Endothelial cell of umbilical vein (primary cell): ENCODE data around the gene PITPNM2. TPM values are rescaled to one million over a fixed set of nuclear protein-coding genes. Genes with fewer than 3 reads are reported as not detected.

Experiments used
- BruUV-seq: library from RNA; stranded (reverse); fragments of 400-500 nt; replicated peaks from 2 replicates; lab custom pipeline; 2021; lab: Mats Ljungman, UMichigan
- CTCF ChIA-PET: fragments of 300-600, 350-600 bp; sonication (Branson Sonifier 250); formaldehyde crosslinking; loops from one replicate; lab custom pipeline; 2021; ENCODE audit warnings: antibody characterized with exemption, inconsistent platforms; lab: Charles Lee
- POLR2A ChIA-PET: fragments of 300-600, 350-600 bp; sonication (Branson Sonifier 250); formaldehyde crosslinking; loops from one replicate; lab custom pipeline; 2021; ENCODE audit warnings: antibody characterized with exemption, inconsistent platforms; lab: Charles Lee
- DNase-seq: peaks from one replicate; pipeline ENCODE4 v3.0.0-alpha.2; 2011; ENCODE audit warnings: low read depth, low spot score
- FAIRE-seq: peaks from 2 replicates; lab custom pipeline; 2011; peaks lifted over from hg19 to GRCh38; lab: Jason Lieb, UNC
- H2AFZ ChIP-seq: 2 replicates; pipeline ENCODE4 v1.6.0; 2012; ENCODE audit warnings: low read depth, low read length, control low read depth, inconsistent platforms
- H3K27ac ChIP-seq: 2 replicates; pipeline ENCODE4 v1.5.1; 2011; ENCODE audit warnings: low read depth, mild to moderate bottlenecking, control low read depth, low read length, moderate library complexity; ENCODE audit not compliant: insufficient read depth
- H3K27me3 ChIP-seq, 2 experiments: 2 replicates each; pipeline versions ENCODE4 v1.6.0 to v1.6.1; 2011; ENCODE audit warnings: low read length in 2 of 2, mixed read lengths in 1 of 2; ENCODE audit not compliant: control insufficient read depth in 2 of 2, insufficient read depth in 2 of 2
- H3K36me3 ChIP-seq, 2 experiments: 2 replicates in 1 of 2; 3 replicates in 1 of 2; pipeline ENCODE4 v1.5.1; 2011; ENCODE audit warnings: low read length in 2 of 2, mild to moderate bottlenecking in 1 of 2, moderate library complexity in 1 of 2; ENCODE audit not compliant: control insufficient read depth in 2 of 2, insufficient read depth in 2 of 2; ENCODE audit errors: extremely low read depth in 1 of 2
- H3K4me1 ChIP-seq: 3 replicates; pipeline ENCODE4 v1.5.1; 2011; ENCODE audit warnings: mild to moderate bottlenecking, low read length; ENCODE audit not compliant: control insufficient read depth, insufficient read depth; ENCODE audit errors: extremely low read depth
- H3K4me2 ChIP-seq: 2 replicates; pipeline ENCODE4 v1.6.1; 2011; ENCODE audit warnings: low read length, control low read depth, mixed read lengths; ENCODE audit not compliant: insufficient read depth
- H3K4me3 ChIP-seq, 3 experiments: fragments of 200-600 bp in 1 of 3; sonication (generic), shearing (Covaris generic) in 1 of 3; replicated peaks in 1 of 3; 2 replicates each; pipeline ENCODE4 v1.5.1; 2011 to 2016; ENCODE audit warnings: control low read depth in 3 of 3, low read length in 3 of 3, mild to moderate bottlenecking in 2 of 3, inconsistent platforms in 1 of 3, low read depth in 1 of 3, moderate library complexity in 1 of 3; ENCODE audit not compliant: insufficient read depth in 1 of 3
- H3K79me2 ChIP-seq: 2 replicates; pipeline ENCODE4 v1.6.0; 2012; ENCODE audit warnings: low read length, inconsistent platforms; ENCODE audit not compliant: control insufficient read depth, insufficient read depth
- H3K9ac ChIP-seq: replicated peaks from 2 replicates; pipeline ENCODE3; 2011; ENCODE audit warnings: low read length, control low read depth; ENCODE audit not compliant: insufficient read depth; ENCODE audit errors: extremely low read depth
- H3K9me1 ChIP-seq: replicated peaks from 3 replicates; pipeline ENCODE4 v1.6.0; 2011; ENCODE audit warnings: mild to moderate bottlenecking, low read length; ENCODE audit not compliant: control insufficient read depth, insufficient read depth; ENCODE audit errors: extremely low read depth
- H3K9me3 ChIP-seq: replicated peaks from 2 replicates; pipeline ENCODE4 v1.5.1; 2012; ENCODE audit warnings: low read length, inconsistent platforms; ENCODE audit not compliant: control insufficient read depth, insufficient read depth
- H4K20me1 ChIP-seq: replicated peaks from 2 replicates; pipeline ENCODE3; 2011; ENCODE audit warnings: mild to moderate bottlenecking, low read length; ENCODE audit not compliant: control insufficient read depth, insufficient read depth; ENCODE audit errors: extremely low read depth
- EZH2 ChIP-seq: IDR thresholded peaks from 2 replicates; pipeline ENCODE4 v1.6.1; 2012; ENCODE audit warnings: borderline replicate concordance, low read depth, mild to moderate bottlenecking, moderate library complexity, low read length, inconsistent platforms; ENCODE audit not compliant: severe bottlenecking
- FOS ChIP-seq: IDR thresholded peaks from 2 replicates; pipeline ENCODE4 v1.6.1; 2011; ENCODE audit warnings: mild to moderate bottlenecking, low read length, moderate library complexity, borderline replicate concordance; ENCODE audit not compliant: insufficient read depth
- GATA2 ChIP-seq: IDR thresholded peaks from 2 replicates; pipeline ENCODE4 v1.7.0; 2011; ENCODE audit warnings: low read depth, mild to moderate bottlenecking, moderate library complexity, mixed read lengths, low read length; ENCODE audit not compliant: insufficient read length, insufficient read depth
- JUN ChIP-seq: IDR thresholded peaks from 2 replicates; pipeline ENCODE4 v1.6.1; 2011; ENCODE audit warnings: borderline replicate concordance, low read depth; ENCODE audit not compliant: insufficient read length, insufficient read depth
- MYC ChIP-seq: IDR thresholded peaks from one replicate; pipeline ENCODE4 v1.6.1; 2011; ENCODE audit warnings: mild to moderate bottlenecking, low read depth, low read length
- POLR2A ChIP-seq: IDR thresholded peaks from 2 replicates; pipeline ENCODE4 v1.6.1; 2012; ENCODE audit warnings: low read depth, mild to moderate bottlenecking, control low read depth, low read length
- POLR2AphosphoS5 ChIP-seq: IDR thresholded peaks from 2 replicates; pipeline ENCODE4 v1.6.1; 2012; ENCODE audit warnings: low read depth, mild to moderate bottlenecking, control low read depth, low read length, moderate library complexity; ENCODE audit not compliant: insufficient read depth
- dilution Hi-C: fragments of 300-500 bp; cut with MboI; formaldehyde crosslinking; loops from one replicate; pipeline ENCODE4 v1.15.0; 2019; ENCODE audit warnings: low sequenced_read_pairs; ENCODE audit not compliant: extremely low pct_ligation_motif_present
- intact Hi-C: fragments of 100-400 bp; cut with micrococcal nuclease; formaldehyde crosslinking; loops from one replicate; pipeline ENCODE4 v1.10.0; 2022
- polyA plus RNA-seq, 4 experiments: library from polyadenylated mRNA; depleted of rRNA in 3 of 4; stranded (reverse) in 3 of 4; unstranded in 1 of 4; fragments of >200 nt; gene quantifications; 2 replicates each; pipeline versions ENCODE4 v1.2.1 to v1.2.3, GENCODE V29; 2011 to 2012; ENCODE audit warnings: missing spikeins in 1 of 4
- total RNA-seq: library from RNA; stranded (reverse); gene quantifications from 2 replicates; pipeline ENCODE4 v1.2.3, GENCODE V29; 2021
- TF ChIP-seq, protein P1 (sequence below): IDR thresholded peaks from 2 replicates; pipeline ENCODE4 v1.6.1; 2011; ENCODE audit not compliant: insufficient read depth, insufficient read length
- TF ChIP-seq, protein P2 (sequence below), 2 donors: IDR thresholded peaks; 1 replicate in 1 of 2; 2 replicates in 1 of 2; pipeline ENCODE4 v1.5.1; 2011; ENCODE audit warnings: low read length in 2 of 2, mild to moderate bottlenecking in 2 of 2, moderate library complexity in 2 of 2, control low read depth in 1 of 2, inconsistent platforms in 1 of 2, low read depth in 1 of 2; ENCODE audit not compliant: insufficient read depth in 1 of 2; ENCODE audit errors: extremely low read depth in 1 of 2

The PITPNM2 gene
- total and polyA plus RNA-seq, 2 donors (not counting 3 experiments of a cell fraction or from before 2014, with no cell fraction given): 4.2 to 15.9 TPM

DNA sequence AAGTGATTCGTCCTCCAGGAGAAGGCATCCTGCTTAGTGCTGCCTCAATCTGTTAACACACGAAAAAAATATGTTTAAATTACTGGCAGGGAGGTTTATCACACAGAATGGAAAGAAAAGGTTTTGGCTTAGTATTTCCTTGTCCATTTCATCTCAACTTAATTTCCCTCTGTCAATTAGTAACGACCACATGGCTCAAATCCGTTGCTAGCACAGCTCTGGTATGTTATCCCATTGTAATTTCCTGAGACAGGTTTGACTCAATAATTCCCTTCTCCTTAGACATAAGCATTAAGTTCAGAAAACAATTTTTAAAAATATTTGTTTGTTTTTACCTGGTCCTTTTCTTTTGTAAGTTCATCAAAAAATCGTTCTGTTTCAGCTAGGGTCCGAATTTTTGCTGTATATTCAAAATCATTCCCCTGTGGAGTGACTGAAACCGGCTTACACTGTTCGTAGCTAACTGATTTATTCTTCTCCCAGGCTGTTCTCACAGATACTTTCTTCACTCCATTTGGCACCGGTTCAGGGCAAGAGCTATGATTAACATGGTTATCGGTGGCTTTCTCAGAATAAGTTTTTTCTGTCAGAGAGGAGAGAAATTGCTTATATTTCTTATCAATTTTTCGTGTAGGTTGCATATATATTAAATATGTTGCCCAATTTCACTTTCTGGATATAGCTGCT, 10.1 kb upstream of the PITPNM2 start:
- intact Hi-C loops: no loop called here
- DNase-seq: no peak
- dilution Hi-C loops: no loop called here
- H3K9ac ChIP-seq: no peak overlapping the region
- no peak overlapping the region for H3K4me3 ChIP-seq
- ChIA-PET POLR2A (no interaction called here), CTCF (interaction anchor here (0.7 to 2.9 kb wide), 5 partner anchors 10 to 351 kb away, joined by 3 to 19 read pairs (median 4); partner anchors contain the start of gene PITPNM2)
- H3K9me1 ChIP-seq: no peaks in the 10 kb centered on the region
- no peaks in the 10 kb centered on the region for H3K4me1 ChIP-seq
- peaks cover 4 to 6% of the 10 kb centered on the region in 2 experiments for H3K36me3 ChIP-seq
- no TSS peak for BruUV-seq
- H3K27ac ChIP-seq: no peak overlapping the region
- TF ChIP-seq POLR2AphosphoS5 (no peak), EZH2 (no peak), GATA2 (no peak), MYC (no peak), JUN (no peak), FOS (no peak), POLR2A (no peak)
- TF ChIP-seq, protein P1, sequence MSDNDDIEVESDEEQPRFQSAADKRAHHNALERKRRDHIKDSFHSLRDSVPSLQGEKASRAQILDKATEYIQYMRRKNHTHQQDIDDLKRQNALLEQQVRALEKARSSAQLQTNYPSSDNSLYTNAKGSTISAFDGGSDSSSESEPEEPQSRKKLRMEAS: no peak
- TF ChIP-seq, protein P2, sequence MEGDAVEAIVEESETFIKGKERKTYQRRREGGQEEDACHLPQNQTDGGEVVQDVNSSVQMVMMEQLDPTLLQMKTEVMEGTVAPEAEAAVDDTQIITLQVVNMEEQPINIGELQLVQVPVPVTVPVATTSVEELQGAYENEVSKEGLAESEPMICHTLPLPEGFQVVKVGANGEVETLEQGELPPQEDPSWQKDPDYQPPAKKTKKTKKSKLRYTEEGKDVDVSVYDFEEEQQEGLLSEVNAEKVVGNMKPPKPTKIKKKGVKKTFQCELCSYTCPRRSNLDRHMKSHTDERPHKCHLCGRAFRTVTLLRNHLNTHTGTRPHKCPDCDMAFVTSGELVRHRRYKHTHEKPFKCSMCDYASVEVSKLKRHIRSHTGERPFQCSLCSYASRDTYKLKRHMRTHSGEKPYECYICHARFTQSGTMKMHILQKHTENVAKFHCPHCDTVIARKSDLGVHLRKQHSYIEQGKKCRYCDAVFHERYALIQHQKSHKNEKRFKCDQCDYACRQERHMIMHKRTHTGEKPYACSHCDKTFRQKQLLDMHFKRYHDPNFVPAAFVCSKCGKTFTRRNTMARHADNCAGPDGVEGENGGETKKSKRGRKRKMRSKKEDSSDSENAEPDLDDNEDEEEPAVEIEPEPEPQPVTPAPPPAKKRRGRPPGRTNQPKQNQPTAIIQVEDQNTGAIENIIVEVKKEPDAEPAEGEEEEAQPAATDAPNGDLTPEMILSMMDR (IDR thresholded peaks at IDR 0.05; ENCODE audit: extremely low read depth in 1 of 2, insufficient read depth in 1 of 2, low read depth in 1 of 2, low read length in 2 of 2): no peak
- no peaks in the 10 kb centered on the region for H3K9me3 ChIP-seq
- no peaks in the 10 kb centered on the region for H3K27me3 ChIP-seq
- no peaks in the 10 kb centered on the region for H4K20me1 ChIP-seq
- H2AFZ ChIP-seq: no peak overlapping the region
- no peak overlapping the region for H3K4me2 ChIP-seq
- FAIRE-seq: no peak
- no peaks in the 10 kb centered on the region for H3K79me2 ChIP-seq
